ENCODE data around the gene CCR3.

CCR3 gene

DNA sequence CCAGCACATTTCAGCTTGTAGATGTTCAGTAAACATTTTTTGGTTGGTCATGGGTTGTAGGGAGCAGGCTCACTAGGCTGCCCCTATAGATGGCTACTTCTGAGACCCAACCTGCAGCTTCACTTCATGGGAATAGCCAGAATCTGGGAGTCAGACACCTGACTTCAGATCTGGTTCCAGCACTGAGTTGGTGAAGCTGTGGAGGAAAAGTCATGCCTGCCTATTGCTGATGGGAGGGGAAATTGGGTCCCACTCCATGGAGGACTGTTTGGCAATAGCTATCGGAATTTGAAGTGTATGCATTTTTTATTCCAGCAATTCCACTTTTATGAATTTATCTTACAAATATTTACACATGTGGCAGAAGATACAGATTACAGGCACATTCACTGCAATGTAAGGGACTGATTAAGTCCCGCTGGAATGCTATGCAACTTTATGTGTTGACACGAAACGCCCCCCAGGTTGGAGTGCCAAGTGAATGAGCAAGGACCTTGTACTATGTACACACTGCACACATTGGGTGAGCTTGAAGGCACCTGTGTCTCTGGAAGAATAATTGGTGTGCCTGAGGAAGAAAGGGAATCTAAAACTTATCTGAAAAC lies 26.3 kb upstream of the CCR3 start:
- in situ Hi-C loops (cut with MboI; ENCODE audit: low sequenced_read_pairs): loop anchor here (10.0 to 25.0 kb wide), 2 partner anchors 121 to 279 kb away; partner anchors contain the start of gene CXCR6

DNA sequence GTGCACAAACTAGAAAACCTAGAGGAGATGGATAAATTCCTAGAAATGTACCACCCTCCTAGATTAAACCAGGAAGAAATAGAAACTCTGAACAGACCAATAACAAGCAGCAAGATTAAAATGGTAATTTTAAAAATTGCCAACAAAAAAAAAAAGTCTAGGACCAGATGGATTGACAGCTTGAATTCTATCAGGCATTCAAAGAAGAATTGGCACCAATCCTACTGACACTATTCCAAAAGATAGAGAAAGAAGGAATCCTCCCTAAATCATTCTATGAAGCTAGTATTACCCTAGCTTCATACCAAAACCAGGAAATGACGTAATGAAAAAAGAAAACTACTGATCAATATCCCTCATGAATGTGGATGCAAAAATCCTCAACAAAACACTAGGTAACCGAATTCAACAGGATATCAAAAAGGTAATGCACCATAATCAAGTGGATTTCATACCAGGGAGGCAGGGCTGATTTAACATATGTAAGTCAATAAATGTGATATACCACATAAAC lies 24.0 kb upstream of the CCR3 start:
- in situ Hi-C loops (cut with MboI; ENCODE audit: low sequenced_read_pairs): loop anchor here (10.0 to 25.0 kb wide), 2 partner anchors 123 to 281 kb away; partner anchors contain the start of gene CXCR6

DNA sequence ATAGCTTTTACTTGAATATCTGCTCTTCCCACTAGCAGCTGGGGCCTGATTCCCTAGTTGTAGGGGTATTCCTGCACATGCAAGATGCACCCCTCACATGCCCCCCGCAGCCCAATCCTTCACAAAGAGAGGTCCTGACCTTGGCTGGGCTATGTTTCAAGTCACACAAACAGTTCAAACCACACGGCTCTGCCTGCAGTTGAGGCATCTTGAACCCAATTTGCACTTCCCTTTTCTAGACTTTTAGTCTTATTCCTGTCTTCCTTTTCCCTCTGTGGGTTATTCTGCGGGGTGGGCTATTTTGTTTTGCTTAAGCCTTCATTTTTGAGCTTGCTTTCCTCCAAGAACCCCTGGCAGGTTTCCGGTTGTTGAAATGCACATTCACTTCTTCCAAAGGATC lies 20.9 kb upstream of the CCR3 start:
- in situ Hi-C loops (cut with MboI; ENCODE audit: low sequenced_read_pairs): loop anchor here (25.0 kb wide), 1 partner anchor 284 kb away; the partner anchor contains the start of gene CXCR6

DNA sequence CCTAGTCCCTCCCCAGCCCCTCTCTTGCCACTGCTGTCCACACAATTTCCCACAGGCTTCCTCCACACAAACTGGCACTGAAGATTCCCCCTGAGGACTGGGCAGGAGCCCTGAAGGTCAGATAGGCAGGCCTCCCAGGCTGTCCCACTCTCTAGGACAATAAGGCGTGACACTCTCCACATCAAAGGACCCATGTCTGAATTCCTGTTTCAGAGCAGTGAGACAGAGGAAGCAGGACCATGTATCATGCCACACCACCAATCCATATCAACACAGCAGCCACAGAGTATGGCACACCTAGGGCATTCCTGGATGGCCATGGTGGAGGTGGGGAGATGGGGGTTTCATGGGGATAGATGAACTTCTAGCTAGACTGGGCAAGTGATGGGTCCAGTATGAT lies 20.3 kb upstream of the CCR3 start:
- in situ Hi-C loops (cut with MboI; ENCODE audit: low sequenced_read_pairs): loop anchor here (25.0 kb wide), 1 partner anchor 285 kb away; the partner anchor contains the start of gene CXCR6

DNA sequence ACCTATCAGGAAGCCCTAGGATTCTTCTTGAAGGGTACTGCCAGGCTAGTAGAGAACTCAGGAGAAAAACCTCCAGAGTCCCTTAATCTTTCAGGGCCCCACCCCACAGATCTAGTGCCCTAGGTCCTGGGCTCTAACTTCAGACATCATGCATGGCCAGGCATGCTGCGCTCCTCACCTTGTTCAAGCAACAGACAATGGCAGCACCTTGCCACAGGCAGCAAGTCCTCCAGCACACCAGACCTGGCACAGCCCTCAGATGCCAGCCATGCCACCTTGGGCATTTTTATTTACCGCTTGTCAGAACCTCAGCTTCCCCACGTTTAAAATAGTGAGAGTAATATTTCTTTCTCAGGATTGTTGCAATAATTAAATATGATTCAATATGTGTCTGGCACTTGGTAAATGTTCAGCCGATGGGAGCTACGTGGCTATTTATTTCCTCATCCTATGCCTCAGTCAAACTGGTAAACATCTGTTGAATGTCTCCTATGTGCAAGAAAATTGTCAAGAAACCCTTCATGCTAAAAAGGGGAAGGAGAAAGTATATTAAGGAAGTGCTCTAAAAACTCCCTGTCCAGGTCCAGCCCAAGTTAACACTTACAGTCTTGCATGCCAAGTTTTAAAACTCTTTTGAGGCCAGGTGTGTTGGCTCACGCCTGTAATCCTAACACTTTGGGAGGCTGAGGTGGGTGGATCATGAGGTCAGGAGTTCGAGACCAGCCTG lies 19.7 kb upstream of the CCR3 start:
- in situ Hi-C loops (cut with MboI; ENCODE audit: low sequenced_read_pairs): loop anchor here (25.0 kb wide), 1 partner anchor 285 kb away; the partner anchor contains the start of gene CXCR6

DNA sequence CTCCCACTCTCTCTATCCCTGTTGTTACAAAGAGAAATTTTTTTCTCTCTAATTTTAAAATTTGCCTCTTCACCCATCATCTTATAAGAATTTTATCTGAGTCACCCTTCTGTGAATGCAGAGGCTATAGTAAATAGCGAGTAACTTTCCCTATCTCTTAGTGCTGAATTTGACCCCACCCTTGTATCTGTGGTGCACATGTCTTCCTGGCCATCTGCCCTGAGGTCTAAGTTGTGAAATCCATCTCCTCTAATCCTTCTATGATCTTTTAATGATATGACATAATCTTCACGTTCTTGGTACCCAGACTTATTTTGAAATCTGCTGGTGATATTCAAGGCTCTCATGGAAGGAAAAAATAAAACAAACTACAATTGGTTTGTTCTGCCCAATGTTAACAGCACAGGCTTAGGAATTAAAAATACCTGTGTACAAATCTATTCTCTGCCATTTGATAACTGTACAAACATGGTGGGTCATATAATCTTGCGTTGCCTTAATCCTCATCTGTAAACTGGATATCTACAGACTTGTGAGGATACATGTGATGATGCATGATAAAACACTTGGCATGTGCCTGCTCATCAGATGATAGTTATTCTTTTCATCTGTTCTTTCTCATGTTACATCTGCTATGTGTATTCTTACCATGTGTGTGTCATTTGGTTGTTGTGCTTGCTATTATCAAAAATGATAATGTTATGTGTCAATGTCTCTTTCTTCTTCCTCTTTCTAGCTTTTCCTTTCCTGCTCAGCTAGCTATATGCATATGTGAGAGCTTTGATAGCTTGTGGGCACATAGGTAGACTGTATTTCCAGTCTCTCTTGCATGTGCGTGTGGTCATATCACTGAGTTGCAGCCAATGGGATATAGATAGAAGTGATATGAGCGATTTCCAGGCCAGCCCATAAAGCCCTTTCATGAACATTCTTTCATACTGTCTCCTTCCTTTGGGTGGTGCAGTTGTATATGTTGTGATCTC lies 13.7 kb upstream of the CCR3 start:
- in situ Hi-C loops (cut with MboI; ENCODE audit: low sequenced_read_pairs): no loop called here

DNA sequence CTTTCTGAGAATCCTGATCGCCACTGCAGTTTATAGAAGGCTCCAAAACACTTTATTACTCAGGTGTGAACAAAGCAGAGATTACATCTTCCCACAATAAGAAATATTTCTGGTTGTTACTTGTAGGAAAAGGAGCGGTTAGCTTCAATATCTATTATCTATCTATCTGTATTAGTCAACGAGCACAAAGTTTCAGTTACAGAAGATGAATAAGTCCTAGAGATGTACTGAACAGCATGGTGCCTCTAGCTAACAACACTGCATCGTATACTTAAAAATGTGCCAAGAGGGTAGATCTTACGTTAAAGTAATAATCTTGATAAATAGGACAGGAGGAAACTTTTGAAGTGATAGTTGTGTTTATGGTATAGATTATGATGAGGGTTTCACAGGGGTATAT lies 10.9 kb upstream of the CCR3 start:
- in situ Hi-C loops (cut with MboI; ENCODE audit: low sequenced_read_pairs): no loop called here

DNA sequence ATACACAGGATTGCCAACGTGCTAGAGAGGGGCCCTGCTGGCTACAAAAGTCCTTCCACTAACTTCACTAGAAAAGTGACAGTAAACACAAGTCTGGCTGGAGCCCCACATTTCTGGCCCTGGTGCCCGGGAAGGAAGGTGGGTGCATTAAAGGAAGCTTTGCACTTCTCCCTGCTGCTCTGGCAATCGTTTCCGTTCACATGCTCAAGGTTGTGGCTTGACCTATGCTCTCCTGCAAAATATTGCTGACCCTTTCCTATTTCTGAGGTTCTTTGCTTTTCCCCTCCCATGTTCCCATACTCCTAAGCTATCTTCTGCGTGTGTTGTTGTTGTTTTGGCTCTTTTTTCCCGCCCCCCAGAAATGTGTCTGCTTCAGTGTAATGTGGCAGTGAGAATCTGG lies 9.1 kb upstream of the CCR3 start:
- in situ Hi-C loops (cut with MboI; ENCODE audit: low sequenced_read_pairs): no loop called here

DNA sequence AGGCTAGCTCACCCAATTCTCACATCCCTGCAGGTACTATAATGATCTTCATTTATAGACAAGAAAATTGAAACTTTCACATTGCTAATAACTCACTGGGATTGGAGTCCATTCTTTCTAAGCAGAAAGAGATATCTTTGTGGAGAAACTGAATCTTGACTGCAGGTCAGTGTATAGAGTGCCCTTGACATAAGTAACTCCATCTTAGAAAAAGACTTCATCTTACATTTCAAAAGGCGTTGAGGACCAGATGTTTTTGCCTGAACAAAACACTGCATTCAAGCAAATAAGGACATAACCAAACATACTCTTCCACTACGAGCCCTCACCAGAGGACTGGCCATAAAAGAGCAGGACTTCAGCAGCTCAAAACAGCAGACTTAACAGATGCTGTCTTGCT lies 6.8 kb upstream of the CCR3 start:
- in situ Hi-C loops (cut with MboI; ENCODE audit: low sequenced_read_pairs): no loop called here

DNA sequence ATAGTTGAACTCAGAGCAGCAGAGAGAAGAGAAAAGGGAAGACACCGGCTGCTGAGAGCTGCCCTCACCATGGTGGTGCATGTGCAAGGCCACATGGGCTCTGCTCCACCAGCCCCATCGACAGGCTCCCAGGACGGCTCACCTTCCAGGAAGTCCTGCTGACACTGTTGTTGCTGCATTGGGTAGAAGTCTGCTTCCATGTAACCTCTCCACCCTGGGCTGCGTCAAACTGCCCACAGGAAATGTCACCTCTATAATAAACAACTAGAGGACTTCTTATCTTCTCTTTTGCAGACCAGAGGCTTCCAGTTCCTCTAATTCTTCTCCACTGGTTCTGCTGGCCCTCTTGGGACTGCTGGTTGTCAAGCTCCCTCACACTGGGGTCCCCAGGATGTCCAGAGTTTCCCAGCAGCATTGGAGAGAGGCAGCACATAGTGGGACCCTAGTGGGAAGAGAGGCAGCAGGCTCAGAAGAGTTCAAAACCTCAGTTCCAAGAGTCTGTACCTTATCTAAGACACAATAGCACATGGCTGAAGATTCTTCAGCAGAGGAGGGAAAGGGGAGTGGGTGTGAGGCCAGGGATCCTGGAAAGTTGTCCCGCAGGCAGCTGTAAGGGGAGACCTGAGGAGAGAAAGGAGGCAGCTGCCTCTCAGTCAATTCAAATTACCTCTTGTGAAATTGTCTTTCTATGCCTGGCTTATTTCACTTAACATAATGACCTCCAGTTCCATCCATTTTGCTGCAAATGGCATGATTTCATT lies 5.8 kb upstream of the CCR3 start:
- in situ Hi-C loops (cut with MboI; ENCODE audit: low sequenced_read_pairs): no loop called here

DNA sequence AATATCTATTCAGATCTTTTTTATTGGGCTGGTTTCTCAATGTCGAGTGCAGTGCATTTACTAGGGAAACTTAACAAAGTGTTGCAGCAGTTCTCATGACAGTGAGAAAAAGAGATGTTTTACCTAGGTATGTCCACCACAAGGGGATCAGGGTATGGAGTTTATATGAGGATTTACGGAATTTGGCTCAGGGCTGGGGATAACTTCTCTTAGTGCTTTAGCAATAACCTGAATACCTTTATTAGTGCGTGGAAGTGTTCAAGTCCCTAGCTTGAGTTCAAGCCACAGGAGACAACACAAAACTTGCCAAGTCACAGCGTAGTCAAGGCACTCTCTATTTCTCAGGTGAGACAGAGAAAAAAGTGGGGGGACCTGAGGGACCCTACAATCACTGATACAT lies 3.9 kb upstream of the CCR3 start:
- in situ Hi-C loops (cut with MboI; ENCODE audit: low sequenced_read_pairs): no loop called here

DNA sequence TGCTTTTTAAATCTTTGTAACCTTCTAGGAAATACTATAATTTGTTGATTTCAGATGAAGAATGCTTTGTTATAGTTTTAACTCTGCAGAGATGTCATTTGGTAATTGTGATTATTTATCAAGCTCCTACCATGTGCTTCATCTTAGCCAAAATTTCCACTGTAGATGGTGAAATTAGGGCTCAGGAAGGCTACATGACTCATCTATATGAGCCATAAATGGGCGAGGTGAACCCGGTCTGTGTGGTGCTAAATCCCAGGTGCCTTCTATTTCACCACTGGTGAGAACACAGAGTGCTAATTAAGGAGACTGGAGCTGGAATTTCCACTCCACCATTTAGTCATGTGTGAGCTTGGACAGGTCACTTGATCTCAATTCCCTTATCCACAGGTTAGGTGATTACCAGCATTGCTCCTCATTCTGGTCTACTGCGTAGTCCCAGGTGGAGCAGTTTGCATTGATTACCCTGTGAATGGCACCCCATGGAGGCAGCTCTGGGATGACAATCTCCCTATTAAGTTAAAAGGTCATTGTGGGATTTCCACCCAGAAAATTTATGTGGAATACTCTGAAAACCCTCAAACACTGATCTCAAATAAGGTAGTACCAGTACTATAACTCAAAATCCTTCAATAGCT lies 2.8 kb upstream of the CCR3 start:
- in situ Hi-C loops (cut with MboI; ENCODE audit: low sequenced_read_pairs): no loop called here

DNA sequence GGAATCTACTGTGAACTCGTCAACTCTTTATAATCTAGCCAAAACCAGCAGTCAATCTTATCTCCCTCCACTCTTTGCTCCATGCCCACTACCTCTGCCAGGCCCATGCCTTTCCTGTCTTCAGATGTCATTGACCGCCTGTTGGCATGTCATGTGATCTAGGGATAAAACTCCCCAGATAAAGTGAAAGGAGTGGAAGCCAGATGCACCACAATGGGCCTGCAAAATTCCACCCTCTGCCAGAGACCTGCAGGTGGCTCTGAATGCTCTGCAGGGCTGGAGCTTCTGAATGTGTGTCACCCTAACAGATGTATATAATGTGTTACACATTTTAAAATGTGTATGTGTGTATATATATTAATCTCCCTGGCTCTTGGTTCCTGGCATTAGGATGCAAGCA lies 2.3 kb upstream of the CCR3 start:
- in situ Hi-C loops (cut with MboI; ENCODE audit: low sequenced_read_pairs): no loop called here

DNA sequence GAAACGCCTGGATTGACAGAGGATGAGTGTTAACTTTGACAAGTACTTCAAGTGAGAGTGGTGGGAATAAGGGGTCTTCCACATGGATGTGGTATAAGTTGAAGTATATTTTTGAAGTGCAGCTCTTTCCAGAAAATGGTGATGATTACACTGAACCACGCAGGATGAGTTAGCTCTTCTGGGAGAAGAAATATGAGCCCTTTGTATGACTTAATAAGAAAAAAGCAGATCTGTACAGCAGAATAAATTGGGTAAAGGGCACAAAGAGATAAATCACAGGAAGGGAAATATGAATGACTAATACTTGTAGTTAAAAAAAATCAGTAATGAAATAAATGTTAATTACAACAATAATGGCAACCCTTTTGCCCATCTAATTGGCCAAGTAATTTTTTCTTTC lies 1.3 kb downstream of the CCR3 start:
- in situ Hi-C loops (cut with MboI; ENCODE audit: low sequenced_read_pairs): no loop called here

DNA sequence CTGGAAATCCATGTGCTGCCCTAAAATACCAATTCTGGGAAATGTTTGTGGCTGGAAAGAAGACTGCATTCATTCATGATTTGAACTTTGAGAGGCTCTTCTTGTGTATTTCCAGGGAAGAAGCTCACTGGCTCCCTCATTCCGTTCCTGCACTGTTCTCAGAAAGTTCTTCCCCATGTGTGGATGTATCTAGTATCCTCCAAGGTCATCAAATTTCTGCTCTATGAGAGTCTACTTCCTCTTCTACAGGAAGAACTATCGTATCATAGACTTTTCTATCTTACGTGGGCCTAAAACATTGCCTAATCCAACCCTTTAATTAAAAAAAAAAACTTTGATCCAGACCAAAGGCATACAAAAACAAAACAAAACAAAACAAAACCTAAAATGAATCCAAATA lies 2.9 kb downstream of the CCR3 start:
- in situ Hi-C loops (cut with MboI; ENCODE audit: low sequenced_read_pairs): no loop called here

DNA sequence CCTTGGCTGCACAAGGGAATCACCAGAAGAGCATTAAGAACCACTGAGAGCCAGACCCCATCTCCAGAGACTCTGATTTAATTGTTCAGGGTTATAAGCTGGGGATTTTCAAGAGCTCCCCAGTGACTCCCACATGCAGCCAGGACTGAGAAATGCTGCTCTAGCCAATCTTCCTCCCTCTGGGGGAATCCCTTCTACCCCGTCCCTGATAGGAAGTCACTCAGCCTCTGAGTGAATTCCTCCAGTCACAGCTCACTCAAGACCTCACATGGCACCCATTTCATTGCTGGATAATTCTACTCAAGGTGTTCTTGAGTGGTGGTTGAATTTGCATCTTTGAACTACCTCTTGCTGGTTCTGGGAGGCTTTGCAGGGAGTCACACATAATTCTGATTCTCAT lies 10.7 kb downstream of the CCR3 start:
- in situ Hi-C loops (cut with MboI; ENCODE audit: low sequenced_read_pairs): no loop called here

DNA sequence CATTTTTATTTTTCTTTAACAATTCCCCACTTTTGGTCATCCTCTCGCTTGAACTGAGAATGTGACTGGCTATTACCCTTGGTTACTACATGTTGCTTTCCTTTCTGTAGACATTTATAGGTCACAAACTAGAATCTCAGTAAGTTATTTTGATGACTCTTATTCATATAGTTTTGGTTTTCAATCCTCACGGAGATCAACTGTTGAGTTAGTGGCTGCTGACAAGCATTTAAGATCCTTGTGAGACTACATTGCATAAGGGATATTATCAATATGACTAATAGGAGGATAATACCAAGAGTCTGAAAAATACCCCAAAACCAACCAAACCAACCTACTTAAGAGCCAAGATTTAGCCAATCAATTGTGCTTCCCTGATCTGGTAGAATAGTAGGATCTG lies 16.3 kb downstream of the CCR3 start:
- in situ Hi-C loops (cut with MboI; ENCODE audit: low sequenced_read_pairs): no loop called here

DNA sequence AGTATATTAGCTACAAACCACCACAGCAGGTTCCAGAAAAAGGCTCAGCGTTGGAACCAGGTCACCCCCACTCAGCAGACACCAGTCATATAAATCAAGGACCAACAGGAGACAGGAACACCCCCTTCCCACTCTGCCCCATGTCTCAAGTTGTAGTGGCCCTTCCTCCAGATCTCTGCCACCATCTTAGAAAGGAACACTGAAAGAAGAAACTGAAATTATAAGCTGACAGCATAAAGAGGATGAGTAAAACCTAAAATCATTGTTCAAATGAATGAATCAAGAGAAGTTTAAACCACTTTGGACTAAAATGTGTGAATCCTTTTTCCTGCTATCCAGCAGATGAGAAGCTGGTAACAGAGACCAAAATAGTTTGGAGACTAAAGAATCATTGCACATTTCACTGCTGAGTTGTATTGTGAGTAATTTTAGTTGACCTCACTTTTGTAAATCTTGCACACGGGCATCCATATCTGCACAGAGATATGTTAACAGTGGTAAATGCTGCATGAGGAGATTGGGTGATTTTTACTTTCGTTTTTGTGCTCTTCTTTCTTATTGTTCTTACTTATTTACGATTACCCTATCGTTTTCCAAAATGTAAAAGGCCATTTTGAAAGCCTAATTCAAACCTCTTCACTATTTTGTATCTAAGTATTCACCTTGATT lies 19.8 kb downstream of the CCR3 start:
- in situ Hi-C loops (cut with MboI; ENCODE audit: low sequenced_read_pairs): no loop called here

DNA sequence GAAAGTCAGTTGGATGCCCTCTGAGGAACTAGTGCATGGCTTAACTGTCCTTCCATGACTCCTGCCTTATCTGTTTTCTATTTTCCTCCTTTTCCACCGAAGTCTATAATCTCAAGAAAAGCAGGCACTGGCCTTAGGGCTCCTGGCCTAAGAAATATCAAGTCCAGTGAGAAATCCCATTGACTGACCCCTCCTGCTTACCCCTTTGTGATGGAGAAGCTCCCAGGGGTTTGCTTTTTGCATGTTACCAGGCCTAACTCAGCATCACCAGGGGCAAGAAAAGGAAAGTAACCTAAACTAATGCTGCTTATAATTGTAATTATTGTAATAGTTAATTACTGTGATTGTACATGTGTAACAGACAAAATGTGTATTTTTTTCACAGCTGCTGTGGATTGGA lies 21.7 kb downstream of the CCR3 start:
- in situ Hi-C loops (cut with MboI; ENCODE audit: low sequenced_read_pairs): no loop called here
